HG03280 (cell line): Measurements from ENCODE around the gene KIAA1958.
"Not testable (repeated sequence)": the region's sequence is repeated elsewhere in the genome, so short reads cannot be mapped to it uniquely, and the experiment has no call there.

Experiments
- ATAC-seq: cut with Tn5 transposase; IDR thresholded peaks from one replicate; pipeline ENCODE4 v1.9.1; 2021; ENCODE audit warnings: mild to moderate bottlenecking, moderate library complexity; ENCODE audit not compliant: unreplicated experiment

The KIAA1958 gene

GRCh38 chr9:112554516-112554915 is 67.9 kb downstream of the KIAA1958 start:
- no peak for ATAC-seq

- no peak for ATAC-seq
Measured at GRCh38 chr9:112555101-112555643, 68.5 kb downstream of the KIAA1958 start.

GRCh38 chr9:112555844-112556482 is 69.3 kb downstream of the KIAA1958 start:
- no peak for ATAC-seq

GRCh38 chr9:112556497-112557442 is 70.1 kb downstream of the KIAA1958 start:
- ATAC-seq: no peak

GRCh38 chr9:112558476-112558875 is 71.8 kb downstream of the KIAA1958 start:
- no peak for ATAC-seq

- no peak for ATAC-seq
Measured at GRCh38 chr9:112558978-112559377, 72.4 kb downstream of the KIAA1958 start.

GRCh38 chr9:112559629-112560413 is 73.2 kb downstream of the KIAA1958 start:
- no peak for ATAC-seq

- ATAC-seq: no peak
Measured at GRCh38 chr9:112562235-112562958, 75.8 kb downstream of the KIAA1958 start.

GRCh38 chr9:112569186-112569585 is 82.6 kb downstream of the KIAA1958 start:
- ATAC-seq: no peak

GRCh38 chr9:112570671-112571167 is 84.1 kb downstream of the KIAA1958 start:
- no peak for ATAC-seq

GRCh38 chr9:112571624-112572355 is 85.2 kb downstream of the KIAA1958 start:
- no peak for ATAC-seq

- no peak for ATAC-seq
Measured at GRCh38 chr9:112572416-112572815, 85.8 kb downstream of the KIAA1958 start.

GRCh38 chr9:112574008-112574407 is 87.4 kb downstream of the KIAA1958 start:
- ATAC-seq: no peak

GRCh38 chr9:112575107-112575506 is 88.5 kb downstream of the KIAA1958 start:
- no peak for ATAC-seq

- ATAC-seq: no peak
Measured at GRCh38 chr9:112581469-112582176, 95.0 kb downstream of the KIAA1958 start.

GRCh38 chr9:112582371-112583262 is 96.0 kb downstream of the KIAA1958 start:
- no peak for ATAC-seq

- ATAC-seq: no peak
Measured at GRCh38 chr9:112586599-112587155, 100.0 kb downstream of the KIAA1958 start.

GRCh38 chr9:112591875-112592274 is 105.2 kb downstream of the KIAA1958 start:
- not testable (repeated sequence) for ATAC-seq
